LNCAP (cell line): Measurements from ENCODE around the gene RFTN2.

ENCODE experiments used
- TF ChIP-seq, protein P1 (sequence below): fragments of 450-650 bp; IDR thresholded peaks from 2 replicates; pipeline ENCODE4 v1.5.1; 2017; ENCODE audit warnings: mild to moderate bottlenecking

RFTN2 gene

DNA sequence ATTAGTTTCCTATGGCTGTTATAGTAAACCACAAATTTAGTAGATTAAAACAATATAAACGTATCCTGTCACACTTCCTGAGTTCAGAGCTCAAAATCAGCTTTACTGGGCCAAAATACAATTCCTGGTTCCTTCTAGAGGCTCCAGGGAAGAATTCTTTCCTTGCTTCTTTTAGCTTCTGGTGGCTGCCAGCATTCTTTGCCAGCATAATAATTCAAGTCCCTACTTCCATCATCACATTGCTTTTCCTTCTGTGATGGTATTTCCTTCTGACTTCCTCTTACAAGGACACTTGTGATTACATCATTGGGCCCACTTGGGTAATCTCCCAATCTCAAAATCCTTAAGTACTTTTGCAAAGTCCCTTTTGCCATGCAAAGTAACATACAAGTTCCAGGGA lies 118.9 kb downstream of the RFTN2 start:
- TF ChIP-seq, protein P1, sequence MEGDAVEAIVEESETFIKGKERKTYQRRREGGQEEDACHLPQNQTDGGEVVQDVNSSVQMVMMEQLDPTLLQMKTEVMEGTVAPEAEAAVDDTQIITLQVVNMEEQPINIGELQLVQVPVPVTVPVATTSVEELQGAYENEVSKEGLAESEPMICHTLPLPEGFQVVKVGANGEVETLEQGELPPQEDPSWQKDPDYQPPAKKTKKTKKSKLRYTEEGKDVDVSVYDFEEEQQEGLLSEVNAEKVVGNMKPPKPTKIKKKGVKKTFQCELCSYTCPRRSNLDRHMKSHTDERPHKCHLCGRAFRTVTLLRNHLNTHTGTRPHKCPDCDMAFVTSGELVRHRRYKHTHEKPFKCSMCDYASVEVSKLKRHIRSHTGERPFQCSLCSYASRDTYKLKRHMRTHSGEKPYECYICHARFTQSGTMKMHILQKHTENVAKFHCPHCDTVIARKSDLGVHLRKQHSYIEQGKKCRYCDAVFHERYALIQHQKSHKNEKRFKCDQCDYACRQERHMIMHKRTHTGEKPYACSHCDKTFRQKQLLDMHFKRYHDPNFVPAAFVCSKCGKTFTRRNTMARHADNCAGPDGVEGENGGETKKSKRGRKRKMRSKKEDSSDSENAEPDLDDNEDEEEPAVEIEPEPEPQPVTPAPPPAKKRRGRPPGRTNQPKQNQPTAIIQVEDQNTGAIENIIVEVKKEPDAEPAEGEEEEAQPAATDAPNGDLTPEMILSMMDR = no peak

GRCh38 chr2:197555467-197555866 lies 119.9 kb downstream of the RFTN2 start:
- TF ChIP-seq, protein P1 = no peak

GRCh38 chr2:197548582-197548981 lies 126.8 kb downstream of the RFTN2 start:
- TF ChIP-seq, protein P1 = no peak

- TF ChIP-seq, protein P1 = no peak
Measured at GRCh38 chr2:197547163-197547900, 128.1 kb downstream of the RFTN2 start.

DNA sequence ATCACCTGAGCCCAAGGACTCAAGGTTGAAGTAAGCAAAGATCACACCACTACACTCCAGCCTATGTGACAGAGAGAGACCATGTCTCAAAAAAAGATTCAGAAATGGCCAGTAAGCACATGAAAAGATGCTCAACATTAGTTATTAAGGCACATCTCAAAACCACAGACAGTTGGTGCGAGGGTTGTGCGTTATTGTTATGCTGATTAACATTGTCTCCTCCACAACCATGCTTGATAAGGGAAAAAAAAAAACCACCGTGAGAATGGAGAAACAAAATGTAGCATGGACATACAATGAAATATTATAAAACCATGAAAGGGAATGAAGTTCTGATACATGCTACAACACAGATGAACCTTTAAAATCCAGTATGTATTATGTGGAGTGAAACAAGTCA lies 132.2 kb downstream of the RFTN2 start:
- TF ChIP-seq, protein P1 = no peak

- TF ChIP-seq, protein P1 = no peak
Measured at GRCh38 chr2:197539734-197540133, 135.7 kb downstream of the RFTN2 start.

- TF ChIP-seq, protein P1 = no peak
Measured at GRCh38 chr2:197538412-197538811, 137.0 kb downstream of the RFTN2 start.
